CD4-positive, alpha-beta T cell treated with Interleukin-15 for 4 hours (primary cell): ENCODE measurements around the gene MUC20.
"Not testable (repeated sequence)": the region's sequence is repeated elsewhere in the genome, so short reads cannot be mapped to it uniquely, and the experiment has no call there.

Experiments
- DNase-seq: peaks from one replicate; pipeline ENCODE4 v3.0.0-alpha.2; 2020; ENCODE audit warnings: low spot score

Gene MUC20

GRCh38 chr3:195710126-195710905 is 10.5 kb upstream of the MUC20 start:
- not testable (repeated sequence) for DNase-seq

- DNase-seq, result not testable (repeated sequence)
Measured at GRCh38 chr3:195711091-195711812, 9.5 kb upstream of the MUC20 start.

- no peak for DNase-seq
Measured at GRCh38 chr3:195711813-195712534, 8.8 kb upstream of the MUC20 start.

GRCh38 chr3:195712535-195712910 is 8.3 kb upstream of the MUC20 start:
- not testable (repeated sequence) for DNase-seq

- DNase-seq, result not testable (repeated sequence)
Measured at GRCh38 chr3:195713150-195713549, 7.6 kb upstream of the MUC20 start.

GRCh38 chr3:195714380-195715011 is 6.3 kb upstream of the MUC20 start:
- no peak for DNase-seq

- DNase-seq, result no peak
Measured at GRCh38 chr3:195715134-195715533, 5.6 kb upstream of the MUC20 start.

GRCh38 chr3:195715583-195716266 is 5.1 kb upstream of the MUC20 start:
- DNase-seq, result no peak

GRCh38 chr3:195717416-195717815 is 3.4 kb upstream of the MUC20 start:
- DNase-seq, result no peak

GRCh38 chr3:195717852-195718476 is 2.8 kb upstream of the MUC20 start:
- DNase-seq, result no peak

- DNase-seq, result no peak
Measured at GRCh38 chr3:195718477-195718984, 2.2 kb upstream of the MUC20 start.

- not testable (repeated sequence) for DNase-seq
Measured at GRCh38 chr3:195719514-195720254, 1.1 kb upstream of the MUC20 start.

- not testable (repeated sequence) for DNase-seq
Measured at GRCh38 chr3:195722139-195722995, 1.6 kb downstream of the MUC20 start.

- not testable (repeated sequence) for DNase-seq
Measured at GRCh38 chr3:195722996-195723345, 2.2 kb downstream of the MUC20 start.

- not testable (repeated sequence) for DNase-seq
Measured at GRCh38 chr3:195724363-195724762, 3.6 kb downstream of the MUC20 start.

- DNase-seq, result not testable (repeated sequence)
Measured at GRCh38 chr3:195725916-195726740, 5.3 kb downstream of the MUC20 start.

GRCh38 chr3:195727606-195728195 is 6.9 kb downstream of the MUC20 start:
- DNase-seq, result no peak

- DNase-seq, result not testable (repeated sequence)
Measured at GRCh38 chr3:195728789-195729188, 8.0 kb downstream of the MUC20 start.
